GM12878 (cell line): ENCODE measurements around the gene MGARP.

Source experiments
- CTCF ChIP-seq, 3 experiments: IDR thresholded peaks in 2 of 3; conservative IDR thresholded peaks in 1 of 3; 2 replicates each; pipeline ENCODE4 v1.5.1; 2011; ENCODE audit warnings: low read depth in 3 of 3, low read length in 3 of 3, mild to moderate bottlenecking in 3 of 3, control low read depth in 2 of 3, moderate library complexity in 2 of 3, inconsistent platforms in 1 of 3, mixed read lengths in 1 of 3; ENCODE audit not compliant: control insufficient read depth in 2 of 3, insufficient read depth in 1 of 3; ENCODE audit errors: extremely low read depth in 1 of 3
- GABPA ChIP-seq: IDR thresholded peaks from 2 replicates; pipeline ENCODE4 v1.6.1; 2014; ENCODE audit warnings: antibody characterized with exemption, low read depth, mild to moderate bottlenecking, inconsistent platforms
- HDGF ChIP-seq: fragments of 450-650 bp; IDR thresholded peaks from 2 replicates; pipeline ENCODE4 v1.6.1; 2016; ENCODE audit warnings: antibody characterized with exemption
- RCOR1 ChIP-seq: conservative IDR thresholded peaks from 2 replicates; pipeline ENCODE4 v1.6.1; 2012; ENCODE audit warnings: low read depth, low read length, improper control_type of control experiment

GRCh38 chr4:139219450-139220055 is 60.5 kb downstream of the MGARP start:
- TF ChIP-seq RCOR1 (no peak), GABPA (no peak), CTCF (IDR thresholded peaks at IDR 0.05 in 2 of 3, conservative IDR thresholded peaks at IDR 0.05 in 1 of 3; ENCODE audit: control insufficient read depth in 2 of 3, extremely low read depth in 1 of 3, insufficient read depth in 1 of 3, low read depth in 3 of 3, low read length in 3 of 3) (no peak), HDGF (no peak)
